Uterus (tissue), 4 donors: ENCODE data around the gene PUM1. TPM values are rescaled to one million over a fixed set of nuclear protein-coding genes. Genes with fewer than 3 reads are reported as not detected.

ENCODE experiments used
- DNase-seq, 2 donors: peaks; one replicate each; pipeline ENCODE4 v3.0.0-alpha.2; 2019 to 2020
- H3K27ac ChIP-seq, 2 donors: fragments of 200-600 bp; sonication (generic); 1 replicate in 1 of 2; 2 replicates in 1 of 2; pipeline ENCODE4 v1.5.1; 2016 to 2018
- H3K27me3 ChIP-seq, 2 donors: fragments of 200-600 bp; sonication (generic); one replicate each; pipeline ENCODE4 v1.5.1; 2018 to 2019; ENCODE audit warnings: control low read depth in 1 of 2
- H3K36me3 ChIP-seq, 2 donors: fragments of 200-600 bp; sonication (generic); one replicate each; pipeline ENCODE4 v1.5.1; 2019; ENCODE audit warnings: control low read depth in 1 of 2
- H3K4me1 ChIP-seq, 2 donors: fragments of 200-600 bp; sonication (generic); one replicate each; pipeline ENCODE4 v1.5.1; 2018 to 2019; ENCODE audit warnings: control low read depth in 1 of 2
- H3K4me3 ChIP-seq, 2 donors: fragments of 200-600 bp; sonication (generic); 1 replicate in 1 of 2; 2 replicates in 1 of 2; pipeline ENCODE4 v1.5.1; 2018 to 2019; ENCODE audit warnings: mild to moderate bottlenecking in 1 of 2
- H3K9me3 ChIP-seq, 2 donors: fragments of 200-600 bp; sonication (generic); one replicate each; pipeline ENCODE4 v1.5.1; 2019; ENCODE audit warnings: control low read depth in 1 of 2
- POLR2A ChIP-seq, 2 donors: fragments of 450-650 bp; IDR thresholded peaks; one replicate each; pipeline ENCODE4 v1.6.1; 2016; ENCODE audit warnings: antibody characterized with exemption in 2 of 2, mild to moderate bottlenecking in 1 of 2, moderate library complexity in 1 of 2
- intact Hi-C: fragments of 100-400 bp; cut with DNase I; formaldehyde crosslinking; loops from one replicate; pipeline ENCODE4 v1.15.1; 2023; ENCODE audit warnings: low total_unique reads
- total RNA-seq, 4 donors: library from RNA; depleted of rRNA in 3 of 4; stranded (reverse); fragments of >200 nt in 3 of 4; gene quantifications; one replicate each; pipeline versions ENCODE4 v1.1.0 to v1.2.4, GENCODE V29; 2014 to 2023
- TF ChIP-seq, protein P1 (sequence below), 4 experiments: fragments of 200-600 bp in 2 of 4; fragments of 450-650 bp in 2 of 4; sonication (generic) in 2 of 4; IDR thresholded peaks; one replicate each; pipeline ENCODE4 v1.5.1; 2016 to 2019; ENCODE audit warnings: antibody characterized with exemption in 4 of 4, mild to moderate bottlenecking in 2 of 4, moderate library complexity in 1 of 4
- donor health status: DM: yes; HTN: yes; CAD: no.

PUM1 gene
- total RNA-seq, 4 donors from 2014 or later = 42.9 to 152 (median 113) TPM

- no peaks in the 10 kb centered on the region for H3K27me3 ChIP-seq
- H3K36me3 ChIP-seq = no peaks in the 10 kb centered on the region
- DNase-seq = no peak
- no peak overlapping the region for H3K4me3 ChIP-seq
- no peaks in the 10 kb centered on the region for H3K9me3 ChIP-seq
- H3K27ac ChIP-seq = no peak overlapping the region
- intact Hi-C loops = no loop called here
- H3K4me1 ChIP-seq = no peaks in the 10 kb centered on the region
- TF ChIP-seq POLR2A (IDR thresholded peaks at IDR 0.05) = no peak
These were observed 58.0 kb downstream of the PUM1 start for GRCh38 chr1:31007462-31007991.

DNA sequence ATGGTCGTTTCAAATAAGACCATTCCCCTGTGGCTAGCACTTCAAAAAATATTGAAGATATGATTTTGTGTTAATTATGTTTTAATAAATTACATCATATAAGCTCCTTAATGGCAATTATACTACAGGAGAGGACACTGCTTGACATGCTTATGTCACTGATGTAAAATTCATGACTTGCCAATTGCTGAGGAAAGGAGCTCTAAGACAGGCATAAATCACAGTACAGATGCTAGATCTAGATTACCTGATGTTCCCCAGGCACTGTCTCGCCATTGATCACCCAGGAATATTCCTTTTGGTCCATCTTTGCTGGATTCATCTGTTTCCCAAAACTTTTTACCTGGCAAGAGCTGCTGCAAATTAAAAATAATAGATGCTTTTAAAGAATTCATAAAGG lies 58.8 kb downstream of the PUM1 start:
- intact Hi-C loops = no loop called here
- Histone ChIP-seq H3K27me3 (no peaks in the 10 kb centered on the region), H3K4me3 (no peak overlapping the region), H3K4me1 (no peaks in the 10 kb centered on the region), H3K9me3 (no peaks in the 10 kb centered on the region), H3K27ac (no peak overlapping the region), H3K36me3 (no peaks in the 10 kb centered on the region)
- TF ChIP-seq, protein P1, sequence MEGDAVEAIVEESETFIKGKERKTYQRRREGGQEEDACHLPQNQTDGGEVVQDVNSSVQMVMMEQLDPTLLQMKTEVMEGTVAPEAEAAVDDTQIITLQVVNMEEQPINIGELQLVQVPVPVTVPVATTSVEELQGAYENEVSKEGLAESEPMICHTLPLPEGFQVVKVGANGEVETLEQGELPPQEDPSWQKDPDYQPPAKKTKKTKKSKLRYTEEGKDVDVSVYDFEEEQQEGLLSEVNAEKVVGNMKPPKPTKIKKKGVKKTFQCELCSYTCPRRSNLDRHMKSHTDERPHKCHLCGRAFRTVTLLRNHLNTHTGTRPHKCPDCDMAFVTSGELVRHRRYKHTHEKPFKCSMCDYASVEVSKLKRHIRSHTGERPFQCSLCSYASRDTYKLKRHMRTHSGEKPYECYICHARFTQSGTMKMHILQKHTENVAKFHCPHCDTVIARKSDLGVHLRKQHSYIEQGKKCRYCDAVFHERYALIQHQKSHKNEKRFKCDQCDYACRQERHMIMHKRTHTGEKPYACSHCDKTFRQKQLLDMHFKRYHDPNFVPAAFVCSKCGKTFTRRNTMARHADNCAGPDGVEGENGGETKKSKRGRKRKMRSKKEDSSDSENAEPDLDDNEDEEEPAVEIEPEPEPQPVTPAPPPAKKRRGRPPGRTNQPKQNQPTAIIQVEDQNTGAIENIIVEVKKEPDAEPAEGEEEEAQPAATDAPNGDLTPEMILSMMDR (IDR thresholded peaks at IDR 0.05) = no peak
- no peak for TF ChIP-seq POLR2A (IDR thresholded peaks at IDR 0.05)
- DNase-seq = no peak

DNA sequence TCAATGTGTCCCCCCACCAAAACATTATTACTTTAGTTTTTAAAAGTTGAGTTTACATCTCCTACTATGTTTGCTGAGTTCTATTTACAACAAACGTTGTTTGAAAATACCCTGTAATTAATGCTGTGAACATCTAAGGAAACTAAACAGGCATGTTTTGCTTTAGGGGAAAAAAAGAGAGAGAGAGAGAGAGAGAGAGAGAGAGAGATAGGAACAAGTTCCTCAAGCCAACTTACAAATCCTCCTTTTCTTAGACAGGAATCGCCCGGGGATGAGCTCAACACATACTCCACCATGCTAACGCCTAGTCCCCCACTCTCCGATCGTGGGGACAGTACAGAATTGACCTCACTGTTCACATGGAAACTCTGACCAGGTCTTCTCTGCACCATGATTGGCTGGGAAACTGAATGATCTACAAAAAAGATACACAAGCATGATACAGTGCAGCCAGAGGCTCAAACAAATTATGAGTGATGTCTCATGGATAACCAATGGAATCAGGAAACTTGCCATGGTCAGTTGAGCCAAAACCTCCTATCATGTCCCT lies 59.8 kb downstream of the PUM1 start:
- no peaks in the 10 kb centered on the region for H3K9me3 ChIP-seq
- no peaks in the 10 kb centered on the region for H3K36me3 ChIP-seq
- no peaks in the 10 kb centered on the region for H3K4me1 ChIP-seq
- no peaks in the 10 kb centered on the region for H3K27me3 ChIP-seq
- no peak for TF ChIP-seq POLR2A (IDR thresholded peaks at IDR 0.05)
- TF ChIP-seq, protein P1 (IDR thresholded peaks at IDR 0.05) = no peak
- no peak overlapping the region for H3K27ac ChIP-seq
- DNase-seq = no peak
- H3K4me3 ChIP-seq = no peak overlapping the region
- intact Hi-C loops = no loop called here

DNA sequence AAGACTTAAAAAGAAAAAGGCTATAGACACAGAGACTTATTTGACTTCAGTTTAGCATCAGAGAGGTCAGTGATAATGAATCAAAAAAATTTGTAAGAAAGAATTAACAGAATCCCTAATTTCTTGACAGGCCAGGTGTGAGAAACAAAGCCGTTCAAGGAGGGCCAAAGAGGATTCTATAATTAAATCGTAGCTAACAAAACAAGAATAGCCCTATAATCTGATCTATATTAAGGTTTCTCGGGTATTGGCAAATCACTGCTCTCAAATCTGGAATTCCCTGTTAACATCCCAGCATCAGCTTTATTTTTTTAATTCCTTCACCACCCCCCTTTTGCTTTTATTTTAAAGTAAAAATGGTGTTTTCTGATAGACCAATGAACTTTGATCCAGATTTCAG lies 60.3 kb downstream of the PUM1 start:
- Histone ChIP-seq H3K36me3 (no peaks in the 10 kb centered on the region), H3K4me1 (no peaks in the 10 kb centered on the region), H3K9me3 (no peaks in the 10 kb centered on the region), H3K27ac (no peak overlapping the region), H3K27me3 (no peaks in the 10 kb centered on the region), H3K4me3 (no peak overlapping the region)
- intact Hi-C loops = no loop called here
- no peak for DNase-seq
- TF ChIP-seq, protein P1 (IDR thresholded peaks at IDR 0.05) = no peak
- TF ChIP-seq POLR2A (IDR thresholded peaks at IDR 0.05) = no peak

GRCh38 chr1:31004231-31004621 lies 61.3 kb downstream of the PUM1 start:
- no peaks in the 10 kb centered on the region for H3K27me3 ChIP-seq
- no peaks in the 10 kb centered on the region for H3K4me1 ChIP-seq
- intact Hi-C loops = no loop called here
- no peak for DNase-seq
- no peaks in the 10 kb centered on the region for H3K9me3 ChIP-seq
- no peak for TF ChIP-seq POLR2A (IDR thresholded peaks at IDR 0.05)
- no peak overlapping the region for H3K4me3 ChIP-seq
- H3K36me3 ChIP-seq = no peaks in the 10 kb centered on the region
- H3K27ac ChIP-seq = no peak overlapping the region

DNA sequence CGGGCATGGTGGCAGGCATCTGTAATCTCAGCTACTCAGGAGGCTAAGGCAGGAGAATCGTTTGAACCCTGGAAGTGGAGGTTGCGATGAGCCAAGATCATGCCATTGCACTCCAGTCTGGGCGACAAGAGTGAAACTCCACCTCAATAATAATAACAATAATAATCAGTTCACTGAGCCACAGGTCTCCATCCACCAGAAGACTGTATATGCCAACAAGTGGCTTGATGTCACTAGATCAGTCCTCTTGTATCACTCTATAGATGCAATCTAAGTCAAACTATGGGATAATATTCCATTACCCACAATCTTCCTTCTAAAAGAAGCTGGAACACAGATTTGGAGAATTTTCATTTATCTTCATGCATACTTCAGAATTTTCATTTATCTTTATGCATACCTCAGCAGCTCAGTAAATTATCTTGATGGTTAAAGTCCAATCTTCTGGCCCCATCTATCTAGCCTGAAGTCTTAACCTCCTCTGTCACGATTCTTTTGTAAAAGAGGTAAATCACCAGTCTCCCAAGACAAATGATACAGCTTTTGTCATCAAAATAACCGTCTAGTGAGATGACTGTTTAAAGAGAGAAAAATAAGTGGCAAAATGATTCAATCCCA lies 61.8 kb downstream of the PUM1 start:
- Histone ChIP-seq H3K4me1 (no peaks in the 10 kb centered on the region), H3K36me3 (no peaks in the 10 kb centered on the region), H3K4me3 (no peak overlapping the region), H3K9me3 (no peaks in the 10 kb centered on the region), H3K27me3 (no peaks in the 10 kb centered on the region), H3K27ac (no peak overlapping the region)
- intact Hi-C loops = no loop called here
- TF ChIP-seq, protein P1 (IDR thresholded peaks at IDR 0.05) = no peak
- no peak for TF ChIP-seq POLR2A (IDR thresholded peaks at IDR 0.05)
- no peak for DNase-seq
